Umbilical cord (tissue), 2 donors: ENCODE data around the gene NEK6. TPM values are rescaled to one million over a fixed set of nuclear protein-coding genes. Genes with fewer than 3 reads are reported as not detected.

Experiments used
- DNase-seq: peaks from one replicate; pipeline ENCODE4 v3.0.0-alpha.2; 2015; ENCODE audit warnings: low spot score
- total RNA-seq: library from RNA; depleted of rRNA; stranded (reverse); fragments of >200 nt; gene quantifications from one replicate; pipeline ENCODE4 v1.2.3, GENCODE V29; 2014; ENCODE audit warnings: low replicate concordance; ENCODE audit not compliant: insufficient read depth

Gene NEK6
- total RNA-seq, 1 donor from 2014 or later: 32.0 TPM

DNA sequence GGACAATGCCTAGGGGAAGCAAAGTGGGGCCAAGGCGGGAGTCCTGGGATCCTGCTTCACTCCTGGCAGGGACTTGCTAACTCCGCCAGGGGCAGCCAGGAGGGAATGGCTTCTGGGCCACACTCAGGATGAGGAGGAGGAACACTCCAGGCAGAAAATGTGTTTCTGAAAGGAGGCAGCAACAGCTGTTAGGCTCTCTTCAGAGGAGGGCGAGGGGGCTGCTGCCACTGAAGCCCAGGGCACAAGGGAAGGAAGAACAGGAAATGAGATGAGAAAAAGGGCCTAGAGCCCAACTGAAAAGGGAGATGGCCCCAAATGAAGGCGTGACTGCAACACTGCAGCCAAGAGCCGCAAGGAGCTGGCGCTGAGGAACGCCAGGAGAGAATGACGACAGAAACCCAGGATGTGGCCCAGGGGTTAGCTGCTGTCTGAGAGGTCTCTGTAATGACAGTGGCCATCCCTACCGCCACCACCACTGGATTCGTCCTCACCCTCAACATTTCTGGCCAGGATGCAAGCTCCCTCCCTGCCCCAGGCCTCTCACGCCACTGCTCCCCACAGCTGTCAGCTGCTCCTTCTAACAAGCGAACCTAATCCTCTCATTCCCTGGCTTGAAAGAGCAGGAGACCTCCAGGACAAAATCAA, 141.7 kb downstream of the NEK6 start:
- no peak for DNase-seq

DNA sequence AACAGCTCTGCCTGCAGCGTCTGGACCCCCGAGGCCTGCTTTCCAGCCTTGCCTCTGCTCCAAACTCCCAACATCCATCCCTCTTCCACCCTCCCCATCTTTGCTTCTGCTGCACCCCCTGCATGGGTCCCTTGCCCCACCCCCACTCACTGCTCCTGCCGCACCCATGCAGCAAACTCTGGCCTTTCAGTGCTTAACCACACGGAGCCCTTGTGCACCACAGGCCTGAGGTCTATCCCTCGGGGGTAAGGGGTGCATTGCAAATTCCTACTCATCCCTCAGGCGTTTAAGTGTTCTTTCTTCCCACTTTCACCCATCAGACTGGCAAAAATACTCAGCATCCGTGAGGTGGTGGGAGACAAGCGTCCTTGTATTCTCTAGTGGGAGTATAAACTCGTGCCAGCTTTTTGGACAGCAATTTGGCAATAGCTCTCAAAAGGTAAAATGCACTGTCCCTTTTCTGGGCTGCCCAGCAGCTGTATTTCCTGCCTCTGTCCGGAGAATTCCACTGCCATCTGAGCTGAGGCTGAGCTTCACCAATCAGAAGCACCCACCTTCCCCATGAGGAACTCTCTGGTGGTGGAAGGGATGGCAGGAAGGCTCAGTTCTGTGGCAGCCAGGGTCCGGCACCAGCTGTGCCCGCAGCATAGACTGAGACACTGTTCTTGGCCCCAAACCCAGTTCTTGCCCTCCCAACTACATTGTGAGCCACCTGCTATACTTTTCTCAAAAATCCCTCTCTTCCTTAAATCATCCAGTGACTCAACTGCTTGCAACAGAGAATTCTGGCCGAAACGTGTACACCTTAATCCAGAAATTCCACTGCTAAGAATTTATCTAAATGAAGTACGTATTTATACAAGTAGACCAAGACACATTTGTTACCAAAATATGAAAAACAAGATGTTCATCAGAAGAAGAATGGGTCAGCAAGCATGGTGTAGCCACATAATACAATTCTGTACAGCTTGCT, 142.5 kb downstream of the NEK6 start:
- DNase-seq: no peak

Other genes with a start within 250 kb of the NEK6 start
- not detected for gene LHX2, start 246.2 kb upstream of the NEK6 start, total RNA-seq
- gene PSMB7, start 157.5 kb downstream of the NEK6 start, total RNA-seq: 100 TPM
- gene ADGRD2, start 192.5 kb downstream of the NEK6 start, total RNA-seq: not detected
- gene NR5A1, start 249.4 kb downstream of the NEK6 start, total RNA-seq: not detected